MCF 10A (cell line): ENCODE results near the gene TRAPPC4. TPM values are rescaled to one million over a fixed set of nuclear protein-coding genes. Genes with fewer than 3 reads are reported as not detected.

Experiments used
- BruUV-seq: library from RNA; stranded (reverse); fragments of 400-500 nt; replicated peaks from 2 replicates; lab custom pipeline; 2021; lab: Mats Ljungman, UMichigan
- CTCF ChIA-PET: fragments of 300-600 bp; sonication (Branson Sonifier 250); formaldehyde crosslinking; extraction: SDS; loops from one replicate; lab custom pipeline; 2021; ENCODE audit warnings: antibody characterized with exemption, inconsistent platforms; lab: Yijun Ruan, JAX
- POLR2A ChIA-PET: fragments of 300-600, 350-650 bp; sonication (Branson Sonifier 250); formaldehyde crosslinking; extraction: SDS; loops from one replicate; lab custom pipeline; 2020; ENCODE audit warnings: antibody characterized with exemption, inconsistent platforms; lab: Yijun Ruan, JAX
- DNase-seq: peaks from one replicate; pipeline ENCODE4 v3.0.0-alpha.2; 2018; ENCODE audit not compliant: unreplicated experiment
- H3K27ac Mint-ChIP-seq: one replicate; pipeline ENCODE4 v1.8.0; 2022; ENCODE audit warnings: mild to moderate bottlenecking, low read depth, mixed read lengths; ENCODE audit not compliant: unreplicated experiment
- H3K27me3 Mint-ChIP-seq: one replicate; pipeline ENCODE4 v1.8.0; 2022; ENCODE audit warnings: mixed read lengths; ENCODE audit not compliant: insufficient read depth, unreplicated experiment
- H3K36me3 Mint-ChIP-seq: one replicate; pipeline ENCODE4 v1.8.0; 2022; ENCODE audit warnings: mild to moderate bottlenecking, moderate library complexity, mixed read lengths; ENCODE audit not compliant: insufficient read depth, unreplicated experiment
- H3K4me1 Mint-ChIP-seq: one replicate; pipeline ENCODE4 v1.8.0; 2022; ENCODE audit warnings: mixed read lengths; ENCODE audit not compliant: insufficient read depth, unreplicated experiment
- H3K4me3 Mint-ChIP-seq: one replicate; pipeline ENCODE4 v1.8.0; 2022; ENCODE audit warnings: mild to moderate bottlenecking, moderate library complexity, mixed read lengths; ENCODE audit not compliant: unreplicated experiment
- H3K9me3 Mint-ChIP-seq: one replicate; pipeline ENCODE4 v1.8.0; 2022; ENCODE audit warnings: mixed read lengths; ENCODE audit not compliant: unreplicated experiment
- intact Hi-C: fragments of 100-400 bp; cut with micrococcal nuclease; formaldehyde crosslinking; loops from 2 replicates; pipeline ENCODE4 v1.14.1; 2022
- total RNA-seq: library from RNA; stranded (reverse); gene quantifications from 2 replicates; pipeline ENCODE4 v1.2.3, GENCODE V29; 2022
- TF ChIP-seq, protein P1 (sequence below): fragments of 200-600 bp; IDR thresholded peaks from one replicate; pipeline ENCODE4 v1.8.0; 2022; ENCODE audit warnings: antibody characterized with exemption, mild to moderate bottlenecking; ENCODE audit not compliant: unreplicated experiment

The TRAPPC4 gene
- total RNA-seq, 1 experiment from 2014 or later: 78.6 TPM

- peak; percentile 91 for DNase-seq
- CTCF ChIA-PET: interaction anchor here (0.6 to 1.9 kb wide), 10 partner anchors 9 to 473 kb away, joined by 3 to 8 read pairs (median 3); no protein-coding TSS in a partner anchor
- Mint-ChIP-seq H3K9me3 (no peaks in the 10 kb centered on the region), H3K36me3 (peaks cover 39% of the 10 kb centered on the region), H3K27ac (peak within 1 kb of the TSS; percentile 70), H3K4me1 (peaks cover 5% of the 10 kb centered on the region), H3K27me3 (no peaks in the 10 kb centered on the region), H3K4me3 (peak within 1 kb of the TSS; percentile 95)
- TF ChIP-seq, protein P1, sequence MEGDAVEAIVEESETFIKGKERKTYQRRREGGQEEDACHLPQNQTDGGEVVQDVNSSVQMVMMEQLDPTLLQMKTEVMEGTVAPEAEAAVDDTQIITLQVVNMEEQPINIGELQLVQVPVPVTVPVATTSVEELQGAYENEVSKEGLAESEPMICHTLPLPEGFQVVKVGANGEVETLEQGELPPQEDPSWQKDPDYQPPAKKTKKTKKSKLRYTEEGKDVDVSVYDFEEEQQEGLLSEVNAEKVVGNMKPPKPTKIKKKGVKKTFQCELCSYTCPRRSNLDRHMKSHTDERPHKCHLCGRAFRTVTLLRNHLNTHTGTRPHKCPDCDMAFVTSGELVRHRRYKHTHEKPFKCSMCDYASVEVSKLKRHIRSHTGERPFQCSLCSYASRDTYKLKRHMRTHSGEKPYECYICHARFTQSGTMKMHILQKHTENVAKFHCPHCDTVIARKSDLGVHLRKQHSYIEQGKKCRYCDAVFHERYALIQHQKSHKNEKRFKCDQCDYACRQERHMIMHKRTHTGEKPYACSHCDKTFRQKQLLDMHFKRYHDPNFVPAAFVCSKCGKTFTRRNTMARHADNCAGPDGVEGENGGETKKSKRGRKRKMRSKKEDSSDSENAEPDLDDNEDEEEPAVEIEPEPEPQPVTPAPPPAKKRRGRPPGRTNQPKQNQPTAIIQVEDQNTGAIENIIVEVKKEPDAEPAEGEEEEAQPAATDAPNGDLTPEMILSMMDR: no peak
- intact Hi-C loops: no loop called here
- POLR2A ChIA-PET: interaction anchor here (0.6 to 14.9 kb wide), 27 partner anchors 9 to 435 kb away, joined by 3 to 286 read pairs (median 4); partner anchors contain the start of genes BCL9L, C2CD2L, DDX6 and RPS25
- BruUV-seq: no TSS peak
These were observed 20.8 kb upstream of the TRAPPC4 start, which contains the start of gene CENATAC for GRCh38 chr11:118997627-118998387. Gene CENATAC (plus strand): TSS chr11:118998138. CDS start chr11:118998198, 60 bp downstream.

- peak overlapping the region; percentile 95 for H3K4me3 Mint-ChIP-seq
- DNase-seq: no peak
- ChIA-PET POLR2A (interaction anchor here (0.6 to 14.9 kb wide), 17 partner anchors 10 to 415 kb away, joined by 3 to 286 read pairs (median 4); partner anchors contain the start of genes CBL, DDX6, RPS25 and TRAPPC4), CTCF (interaction anchor here (0.8 to 2.4 kb wide), 4 partner anchors 10 to 68 kb away, joined by 3 to 10 read pairs (median 6); no protein-coding TSS in a partner anchor)
- no peaks in the 10 kb centered on the region for H3K27me3 Mint-ChIP-seq
- H3K36me3 Mint-ChIP-seq: peaks cover 44% of the 10 kb centered on the region
- peak overlapping the region; percentile 70 for H3K27ac Mint-ChIP-seq
- no peaks in the 10 kb centered on the region for H3K9me3 Mint-ChIP-seq
- intact Hi-C loops: no loop called here
- BruUV-seq: TSS peak; percentile 61
- peaks cover 5% of the 10 kb centered on the region for H3K4me1 Mint-ChIP-seq
- TF ChIP-seq, protein P1: no peak
These were observed 20.2 kb upstream of the TRAPPC4 start for GRCh38 chr11:118998388-118998717.

- H3K4me3 Mint-ChIP-seq: peak overlapping the region; percentile 95
- no peaks in the 10 kb centered on the region for H3K9me3 Mint-ChIP-seq
- peak overlapping the region; percentile 70 for H3K27ac Mint-ChIP-seq
- H3K27me3 Mint-ChIP-seq: no peaks in the 10 kb centered on the region
- peaks cover 49% of the 10 kb centered on the region for H3K36me3 Mint-ChIP-seq
- BruUV-seq: TSS peak; percentile 46
- POLR2A ChIA-PET: interaction anchor here (0.6 to 14.9 kb wide), 19 partner anchors 10 to 415 kb away, joined by 3 to 286 read pairs (median 3); partner anchors contain the start of genes CBL, DDX6, RPS25 and TRAPPC4
- CTCF ChIA-PET: interaction anchor here (0.7 to 2.4 kb wide), 4 partner anchors 10 to 27 kb away, joined by 3 to 10 read pairs (median 4); no protein-coding TSS in a partner anchor
- H3K4me1 Mint-ChIP-seq: peaks cover 5% of the 10 kb centered on the region
- TF ChIP-seq, protein P1: no peak
- peak; percentile 77 for DNase-seq
- intact Hi-C loops: no loop called here
These were observed 19.7 kb upstream of the TRAPPC4 start for GRCh38 chr11:118998822-118999221.

DNA sequence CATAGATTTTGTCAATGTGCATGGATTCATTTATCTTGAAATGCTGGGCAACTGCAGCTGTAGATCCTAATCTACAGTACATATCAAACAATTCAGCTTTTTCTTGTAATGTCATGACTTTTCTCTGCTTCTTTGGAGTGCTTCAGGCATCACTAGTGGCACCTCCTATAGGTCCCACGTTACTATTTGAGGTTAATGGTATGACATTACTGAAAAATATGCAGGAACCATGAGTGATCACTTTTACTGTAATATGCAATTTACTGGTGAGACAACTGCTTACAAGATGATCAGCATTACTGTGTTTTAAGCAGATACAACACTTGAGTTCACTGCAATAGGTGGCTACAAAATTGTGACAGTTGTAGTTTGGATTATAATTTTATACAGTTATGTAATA lies 17.7 kb upstream of the TRAPPC4 start:
- Mint-ChIP-seq H3K36me3 (peaks cover 70% of the 10 kb centered on the region), H3K27ac (no peak overlapping the region), H3K27me3 (no peaks in the 10 kb centered on the region), H3K9me3 (no peaks in the 10 kb centered on the region), H3K4me1 (peaks cover 5% of the 10 kb centered on the region), H3K4me3 (no peak overlapping the region)
- DNase-seq: no peak
- TF ChIP-seq, protein P1: no peak
- no TSS peak for BruUV-seq
- CTCF ChIA-PET: interaction anchor here (1.0 to 2.4 kb wide), 3 partner anchors 12 to 24 kb away, joined by 3 to 10 read pairs (median 3); no protein-coding TSS in a partner anchor
- intact Hi-C loops: no loop called here
- POLR2A ChIA-PET: interaction anchor here (0.7 to 14.9 kb wide), 3 partner anchors 13 to 94 kb away, joined by 4 to 286 read pairs (median 4); partner anchors contain the start of genes RPS25 and TRAPPC4
